CD4-positive, alpha-beta T cell treated with Interleukin-21 for 1 hour (primary cell): ENCODE results near the gene MKNK1.

Source experiments
- DNase-seq: peaks from one replicate; pipeline ENCODE4 v3.0.0-alpha.2; 2020

Gene MKNK1

DNA sequence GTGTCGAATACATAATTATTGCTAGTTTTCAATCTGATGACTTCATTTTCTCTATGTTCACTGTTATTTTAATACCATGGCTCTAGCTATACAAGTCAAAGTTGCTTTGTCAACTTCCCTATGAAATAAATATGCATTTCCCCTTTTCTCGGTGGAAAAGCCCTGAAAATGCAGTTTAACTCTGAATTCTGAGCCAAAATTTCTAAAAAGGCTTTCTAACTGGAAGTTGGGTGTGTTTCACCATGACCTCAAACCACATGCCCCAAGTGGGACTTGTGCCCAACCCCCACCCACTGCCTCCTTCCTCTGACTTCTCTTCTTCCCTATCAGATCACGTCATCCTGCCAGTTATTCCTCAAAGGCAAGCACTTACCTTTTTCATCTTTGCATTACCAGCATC is 8.9 kb downstream of the MKNK1 start:
- DNase-seq, result peak; percentile 39

GRCh38 chr1:46594063-46594462 is 10.0 kb downstream of the MKNK1 start:
- DNase-seq, result no peak

DNA sequence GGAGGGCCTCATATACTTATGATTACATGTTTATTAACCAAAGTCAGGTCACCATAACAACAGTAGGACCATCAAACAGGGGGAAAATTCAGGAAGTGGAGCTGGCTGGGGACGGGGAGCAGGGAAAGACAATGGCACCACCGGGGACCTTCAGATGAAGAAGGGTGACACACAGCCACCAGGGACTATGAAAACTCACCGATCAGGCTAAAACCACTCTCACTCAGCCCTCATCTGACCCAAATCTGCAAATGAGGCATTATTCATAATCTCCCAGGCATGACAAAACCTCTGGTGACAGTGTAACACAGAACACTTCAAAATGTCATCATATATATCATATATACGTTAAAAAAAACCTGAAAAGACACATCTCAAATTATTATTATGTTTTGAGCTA is 11.2 kb downstream of the MKNK1 start:
- DNase-seq, result no peak

- no peak for DNase-seq
Observed at GRCh38 chr1:46589529-46589928, 14.5 kb downstream of the MKNK1 start.

DNA sequence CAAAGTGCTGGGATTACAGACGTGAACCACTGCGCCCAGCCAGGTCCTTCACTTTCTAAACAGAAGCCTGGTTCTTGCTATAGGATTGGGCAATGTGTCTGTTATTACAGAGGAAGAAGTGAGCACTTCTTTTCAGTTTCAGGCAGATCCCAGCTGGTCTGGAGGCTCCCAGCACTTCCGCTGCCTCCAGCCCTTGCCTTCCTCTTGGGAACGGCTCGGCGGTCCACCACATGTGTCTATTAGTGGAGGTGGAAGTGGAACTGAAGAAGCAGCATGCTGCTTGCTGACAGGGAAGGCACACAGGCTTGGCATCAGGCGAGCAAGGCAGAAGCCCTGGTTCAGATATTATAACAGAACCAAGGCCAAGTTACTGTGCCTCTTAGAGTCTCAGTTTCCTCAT is 17.0 kb downstream of the MKNK1 start:
- no peak for DNase-seq

- no peak for DNase-seq
Observed at GRCh38 chr1:46585312-46585938, 18.6 kb downstream of the MKNK1 start.

GRCh38 chr1:46583494-46583893 is 20.6 kb downstream of the MKNK1 start:
- no peak for DNase-seq

DNA sequence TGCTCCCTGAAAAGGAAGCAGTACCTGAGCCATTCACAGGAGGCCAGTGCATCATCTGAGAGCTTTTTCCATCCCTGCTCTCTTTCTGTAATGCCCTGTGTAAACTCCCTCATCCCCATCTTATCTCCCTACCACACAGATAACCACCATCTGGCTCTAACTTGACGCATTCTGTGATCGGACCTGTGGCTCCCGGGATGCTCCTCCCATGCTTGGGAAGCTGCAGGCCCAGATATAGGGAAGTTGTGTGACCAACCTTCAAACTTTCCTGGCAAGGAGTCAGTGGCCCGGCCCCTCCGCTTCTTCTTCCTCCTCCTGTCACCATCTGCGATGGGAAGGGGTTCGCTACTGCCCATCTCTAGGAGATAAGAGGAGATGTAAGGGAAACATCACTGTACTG is 21.1 kb downstream of the MKNK1 start:
- DNase-seq, result no peak

DNA sequence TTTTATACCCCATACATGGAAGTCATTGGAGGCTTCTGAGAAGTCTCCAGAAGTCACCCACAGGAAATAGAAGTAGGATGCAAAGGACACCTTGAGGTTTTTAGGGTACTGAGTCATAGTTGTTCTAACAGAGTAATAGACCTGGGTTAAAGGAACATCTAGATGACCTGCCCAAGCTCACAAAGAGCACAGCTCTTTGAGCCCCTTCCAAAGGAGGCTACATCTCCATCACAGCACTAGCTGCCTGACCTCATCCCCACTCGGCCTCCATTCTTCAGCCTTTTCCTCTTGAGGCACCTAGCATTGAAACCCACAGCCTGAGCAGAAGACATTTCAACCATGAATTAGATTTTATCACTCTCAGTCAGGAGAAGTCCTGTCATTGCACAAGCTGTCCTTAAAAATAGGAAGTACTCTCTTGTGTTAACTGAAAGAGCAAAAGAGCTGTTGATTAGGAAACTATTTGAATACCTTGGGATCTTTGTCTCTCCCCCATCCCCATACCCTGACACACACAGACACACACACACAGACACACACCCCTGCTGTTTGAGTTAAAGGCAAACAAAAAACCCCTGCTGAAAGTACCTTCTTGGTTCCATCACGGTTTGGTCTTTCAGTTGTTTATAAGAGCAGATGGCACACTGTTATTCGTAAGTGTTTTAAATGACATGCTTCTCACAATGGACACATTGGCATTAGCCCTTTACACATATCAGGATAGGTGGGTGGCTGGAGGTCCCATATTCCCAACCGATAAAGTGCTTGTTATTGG is 22.2 kb downstream of the MKNK1 start:
- DNase-seq, result no peak

DNA sequence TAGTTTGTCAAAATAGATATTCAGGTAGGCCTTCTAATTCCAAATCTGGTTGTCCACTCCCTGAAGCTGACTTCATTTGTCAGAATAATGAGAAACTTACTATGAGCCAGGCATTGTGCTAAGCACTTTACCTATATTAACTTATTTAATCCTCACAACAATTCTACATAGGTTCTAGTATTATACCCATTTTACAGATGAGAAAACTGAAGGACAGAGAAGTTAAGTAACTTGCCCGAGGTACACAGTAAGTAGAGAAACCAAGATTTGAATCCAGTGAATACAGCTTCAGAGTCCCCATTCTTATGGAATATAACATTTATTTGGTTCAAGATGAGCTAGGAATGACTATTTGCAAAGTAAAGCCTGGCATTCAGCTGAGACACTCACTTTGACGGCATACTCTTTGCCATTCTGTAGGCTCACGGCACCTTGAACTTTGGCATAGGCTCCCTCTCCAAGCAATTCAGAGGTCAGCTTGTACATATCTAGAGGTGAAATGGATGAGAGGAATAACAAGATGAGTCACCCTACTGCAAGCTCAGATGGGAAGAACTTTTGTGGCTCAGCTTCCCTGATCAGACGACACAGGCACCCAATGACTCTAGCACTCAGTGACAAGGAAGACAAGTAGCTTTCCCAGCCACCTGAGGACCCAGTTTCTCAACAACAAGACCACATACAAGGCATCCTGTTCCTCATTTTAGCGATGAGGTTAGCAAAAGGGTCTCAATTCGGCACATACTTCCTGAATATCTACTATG is 23.7 kb downstream of the MKNK1 start:
- DNase-seq, result no peak

DNA sequence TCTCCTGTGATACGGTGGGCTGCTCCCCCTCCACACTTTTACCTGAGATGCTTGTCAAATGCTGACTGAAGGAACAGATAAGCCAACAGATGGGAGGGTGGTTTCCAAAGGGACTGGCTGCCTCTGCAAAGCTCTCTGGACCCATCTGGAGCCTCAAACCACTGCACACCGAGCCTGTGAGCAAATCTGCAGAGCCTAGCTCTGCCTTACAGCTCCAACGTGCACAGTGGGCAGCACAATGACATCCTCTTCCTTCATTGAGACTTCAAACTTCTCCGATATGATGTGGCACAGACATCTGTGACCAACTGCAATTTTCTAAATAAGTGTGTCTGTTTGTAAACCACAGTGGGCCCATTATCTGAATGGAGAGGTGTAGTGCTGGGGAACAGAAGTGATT is 26.4 kb downstream of the MKNK1 start:
- DNase-seq, result no peak

GRCh38 chr1:46576596-46576995 is 27.5 kb downstream of the MKNK1 start:
- DNase-seq, result no peak

- no peak for DNase-seq
Observed at GRCh38 chr1:46575778-46576177, 28.3 kb downstream of the MKNK1 start.

DNA sequence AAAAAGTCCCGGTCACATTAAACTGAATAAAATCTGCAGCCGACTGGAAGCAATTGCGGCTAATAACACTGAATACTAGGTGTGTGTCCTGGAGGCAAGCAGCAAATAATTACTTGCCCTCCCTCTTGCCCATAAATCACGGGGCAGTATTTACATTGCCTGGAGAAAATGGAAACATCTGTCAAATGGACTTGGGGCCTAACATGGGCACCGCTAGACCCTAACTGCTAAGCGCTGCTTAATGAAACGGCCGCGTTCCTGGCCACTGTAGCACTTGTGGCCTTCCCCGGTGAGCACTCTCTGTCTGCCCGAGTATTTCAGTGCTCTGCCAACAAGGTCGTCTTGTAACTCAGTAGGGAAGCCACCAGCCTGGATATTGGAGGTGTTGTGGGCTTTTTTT is 28.8 kb downstream of the MKNK1 start:
- no peak for DNase-seq

DNA sequence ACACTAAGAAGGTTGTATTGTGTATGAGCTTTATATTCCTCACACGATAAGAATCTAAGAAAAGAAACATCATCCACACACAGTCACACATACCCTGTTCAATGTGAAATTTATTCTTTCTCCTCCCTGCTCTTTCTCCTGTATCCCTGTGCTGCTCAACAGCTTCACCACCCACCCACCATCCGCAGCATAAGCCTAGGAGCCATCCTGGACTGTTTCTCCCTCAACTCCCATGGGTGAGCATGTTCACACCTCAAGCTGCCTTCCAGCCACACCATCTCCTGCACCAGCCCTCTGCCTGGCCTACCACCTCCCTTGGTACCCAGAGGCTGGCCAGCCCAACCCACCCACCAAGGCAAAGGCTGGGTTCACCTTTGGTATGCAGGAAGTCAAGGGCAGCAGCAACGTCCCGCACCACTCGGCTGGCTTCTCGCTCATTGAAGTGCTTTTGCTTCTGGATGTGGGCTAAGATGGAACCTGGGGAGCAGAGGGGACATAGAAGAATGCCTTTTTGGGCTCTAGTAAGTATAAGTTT is 32.3 kb downstream of the MKNK1 start:
- no peak for DNase-seq

GRCh38 chr1:46569884-46570725 is 34.0 kb downstream of the MKNK1 start:
- no peak for DNase-seq

GRCh38 chr1:46569116-46569515 is 35.0 kb downstream of the MKNK1 start:
- DNase-seq, result no peak

GRCh38 chr1:46568461-46568891 is 35.6 kb downstream of the MKNK1 start:
- DNase-seq, result no peak

- no peak for DNase-seq
Observed at GRCh38 chr1:46563341-46563740, 40.7 kb downstream of the MKNK1 start.

DNA sequence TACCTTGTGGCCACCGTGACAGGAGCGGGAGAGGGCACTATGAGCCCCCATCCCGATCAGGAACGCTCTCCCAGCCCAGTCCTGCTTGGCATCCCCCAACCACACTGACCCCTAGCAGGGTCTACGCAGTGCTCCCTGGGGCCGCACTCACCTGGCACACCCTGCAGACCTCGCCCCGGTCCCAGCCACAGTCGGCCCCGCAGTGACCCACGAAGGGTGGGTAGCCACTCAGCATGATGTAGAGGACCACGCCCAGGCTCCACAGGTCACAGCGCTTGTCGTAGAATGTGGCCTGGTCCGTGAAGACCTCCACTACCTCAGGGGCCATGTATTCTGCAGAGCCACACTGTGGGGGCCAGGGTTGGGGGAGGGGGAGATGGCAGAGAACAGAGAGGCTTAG is 41.6 kb downstream of the MKNK1 start:
- DNase-seq, result no peak

DNA sequence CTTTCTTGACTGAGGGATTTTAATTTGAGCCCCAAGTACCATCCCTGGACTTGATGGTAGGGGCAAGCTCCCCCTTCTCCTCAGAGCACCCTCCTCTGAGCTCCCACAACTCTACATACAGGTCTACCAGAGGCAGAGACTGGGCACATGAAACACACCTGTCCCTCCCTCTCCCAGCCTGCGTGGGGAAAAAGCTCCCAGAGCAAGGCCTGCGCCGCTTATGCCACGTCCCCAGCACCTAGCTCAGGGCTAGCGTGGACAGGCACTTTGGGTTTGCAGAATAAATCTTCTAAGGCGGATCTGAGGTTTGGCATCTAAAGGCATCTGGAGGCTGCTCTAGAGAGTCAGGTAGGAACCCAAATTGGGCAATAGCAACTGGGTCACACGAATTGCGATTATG is 45.1 kb downstream of the MKNK1 start:
- DNase-seq, result no peak

DNA sequence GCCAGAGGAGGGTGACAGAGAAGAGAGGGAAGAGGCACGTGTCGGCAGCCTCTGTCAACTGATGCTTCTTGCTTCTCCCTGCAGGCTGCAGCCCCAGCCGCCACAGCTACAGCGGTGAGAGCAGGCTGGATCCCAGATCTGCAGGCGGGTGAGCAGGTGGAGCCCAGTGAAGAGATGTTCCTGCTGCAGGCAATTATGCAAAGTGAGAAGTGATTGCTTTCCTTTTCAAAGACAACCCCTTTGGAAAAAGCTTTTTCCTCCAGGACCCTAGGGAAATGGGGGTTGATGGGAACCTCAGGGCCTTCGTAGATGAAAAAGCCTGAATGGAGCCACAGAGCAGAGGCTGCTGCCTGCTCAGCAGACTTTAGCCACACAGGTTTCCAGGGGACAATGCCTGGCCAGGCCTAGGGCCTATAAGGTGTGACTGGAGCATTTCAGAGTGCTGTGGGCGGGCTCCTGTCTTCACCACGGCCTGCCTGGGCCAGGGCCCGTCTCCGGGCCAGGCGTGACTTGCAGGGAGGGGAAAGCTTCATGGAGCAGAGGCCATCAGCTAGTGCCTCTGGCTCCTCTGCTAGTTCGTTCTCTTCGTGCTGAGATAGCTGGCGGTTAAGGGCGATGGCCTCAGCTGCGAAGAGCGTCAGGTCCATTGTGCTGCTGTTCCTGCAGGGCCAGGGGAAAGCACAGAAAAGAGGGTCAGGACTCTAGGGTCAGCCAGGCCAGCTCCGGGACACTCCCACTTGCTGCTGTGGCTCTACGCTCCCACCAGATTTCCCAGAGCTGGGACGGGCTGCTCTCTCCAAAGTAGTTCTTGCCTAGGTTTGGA is 45.7 kb downstream of the MKNK1 start:
- DNase-seq, result no peak
